Liver (tissue), 9 donors: ENCODE results near the gene NEURL1. TPM values are rescaled to one million over a fixed set of nuclear protein-coding genes. Genes with fewer than 3 reads are reported as not detected.
"Not testable (repeated sequence)": the region's sequence is repeated elsewhere in the genome, so short reads cannot be mapped to it uniquely, and the experiment has no call there.

Experiments
- DNase-seq: peaks from one replicate; pipeline ENCODE4 v3.0.0-alpha.2; 2017; ENCODE audit warnings: low spot score
- H3K27ac ChIP-seq, 2 donors: one replicate each; pipeline ENCODE4 v1.7.0; 2013; ENCODE audit warnings: inconsistent platforms in 2 of 2, low read length in 2 of 2, control low read depth in 1 of 2, low read depth in 1 of 2, mild to moderate bottlenecking in 1 of 2
- H3K27me3 ChIP-seq, 4 donors: one replicate each; pipeline versions ENCODE4 v1.6.1 to v1.7.0; 2013; ENCODE audit warnings: low read length in 3 of 4, inconsistent platforms in 1 of 4, mild to moderate bottlenecking in 1 of 4, moderate library complexity in 1 of 4; ENCODE audit not compliant: control insufficient read depth in 4 of 4, insufficient read depth in 4 of 4
- H3K36me3 ChIP-seq, 4 donors: one replicate each; pipeline versions ENCODE4 v1.6.1 to v1.7.0; 2013; ENCODE audit warnings: low read length in 3 of 4, mild to moderate bottlenecking in 3 of 4, low read depth in 1 of 4, moderate library complexity in 1 of 4; ENCODE audit not compliant: control insufficient read depth in 4 of 4, insufficient read depth in 3 of 4
- H3K4me1 ChIP-seq, 4 donors: one replicate each; pipeline versions ENCODE4 v1.6.1 to v1.7.0; 2013; ENCODE audit warnings: low read length in 3 of 4, mild to moderate bottlenecking in 3 of 4, moderate library complexity in 1 of 4; ENCODE audit not compliant: control insufficient read depth in 4 of 4, insufficient read depth in 4 of 4
- H3K4me3 ChIP-seq, 3 donors: one replicate each; pipeline versions ENCODE4 v1.6.1 to v1.7.0; 2013; ENCODE audit warnings: low read length in 3 of 3, control low read depth in 1 of 3, low read depth in 1 of 3, mild to moderate bottlenecking in 1 of 3
- H3K9ac ChIP-seq, 2 donors: one replicate each; pipeline ENCODE4 v1.7.0; 2013; ENCODE audit warnings: low read length in 2 of 2, mild to moderate bottlenecking in 2 of 2, moderate library complexity in 2 of 2, control low read depth in 1 of 2, low read depth in 1 of 2
- H3K9me3 ChIP-seq, 4 donors: one replicate each; pipeline versions ENCODE4 v1.6.1 to v1.7.0; 2013; ENCODE audit warnings: low read length in 3 of 4; ENCODE audit not compliant: control insufficient read depth in 4 of 4
- FOXA2 ChIP-seq: IDR thresholded peaks from 2 replicates; pipeline ENCODE4 v1.6.1; 2016; ENCODE audit warnings: antibody characterized with exemption
- GABPA ChIP-seq, 2 donors: IDR thresholded peaks in 1 of 2; conservative IDR thresholded peaks in 1 of 2; 2 replicates each; pipeline ENCODE4 v1.6.1; 2016; ENCODE audit warnings: antibody characterized with exemption in 2 of 2, mild to moderate bottlenecking in 1 of 2, moderate library complexity in 1 of 2
- HNF4A ChIP-seq, 2 donors: conservative IDR thresholded peaks; 2 replicates each; pipeline ENCODE4 v1.6.1; 2016; ENCODE audit warnings: antibody characterized with exemption in 2 of 2, mild to moderate bottlenecking in 2 of 2
- JUND ChIP-seq, 2 donors: IDR thresholded peaks; 2 replicates each; pipeline ENCODE4 v1.6.1; 2016; ENCODE audit warnings: antibody characterized with exemption in 2 of 2
- MAX ChIP-seq: IDR thresholded peaks from 2 replicates; pipeline ENCODE4 v1.6.1; 2016; ENCODE audit warnings: antibody characterized with exemption
- RAD21 ChIP-seq, 2 donors: IDR thresholded peaks; 2 replicates each; pipeline ENCODE4 v1.6.1; 2016; ENCODE audit warnings: antibody characterized with exemption in 2 of 2, mild to moderate bottlenecking in 2 of 2
- TAF1 ChIP-seq: conservative IDR thresholded peaks from 2 replicates; pipeline ENCODE4 v1.6.1; 2016; ENCODE audit warnings: antibody characterized with exemption, mild to moderate bottlenecking
- YY1 ChIP-seq: IDR thresholded peaks from 2 replicates; pipeline ENCODE4 v1.6.1; 2016; ENCODE audit warnings: antibody characterized with exemption, mild to moderate bottlenecking
- ZBTB33 ChIP-seq: IDR thresholded peaks from 2 replicates; pipeline ENCODE4 v1.6.1; 2016; ENCODE audit warnings: antibody characterized with exemption
- WGBS: extraction: QIAGEN DNeasy Blood & Tissue Kit; methylation state at CpG from one replicate; pipeline ENCODE4 v1.1.7; 2013; 5-methylcytosine and 5-hydroxymethylcytosine counted together
- polyA plus RNA-seq, 2 donors: library from polyadenylated mRNA; stranded (reverse) in 1 of 2; unstranded in 1 of 2; fragments of 200-250 nt in 1 of 2; fragments of >200 nt in 1 of 2; fragmentation: Nextera tagmentation in 1 of 2; extraction: Ambion mirVana in 1 of 2; gene quantifications; one replicate each; pipeline versions ENCODE4 v1.2.1 to v1.2.3, GENCODE V29; 2013 to 2015
- total RNA-seq, 2 donors: library from RNA; depleted of rRNA; stranded (reverse); fragments of >200 nt; gene quantifications; one replicate each; pipeline ENCODE4 v1.2.3, GENCODE V29; 2014
- donor health status: healthy.
- donor health status: healthy.
- donor health status: healthy.
- donor health status: healthy.
- donor health status: healthy.

Gene NEURL1
- total and polyA plus RNA-seq, 4 donors: 0.11 to 3.9 (median 0.74) TPM

- WGBS: 89% methylated on average over 4 of the region's 4 CpGs
- no peaks in the 10 kb centered on the region for H3K27me3 ChIP-seq
- no peak for DNase-seq
- H3K4me3 ChIP-seq: no peak overlapping the region
- TF ChIP-seq FOXA2 (no peak), GABPA (IDR thresholded peaks at IDR 0.05 in 1 of 2, conservative IDR thresholded peaks at IDR 0.05 in 1 of 2) (no peak), RAD21 (IDR thresholded peaks at IDR 0.05) (no peak), MAX (no peak), JUND (IDR thresholded peaks at IDR 0.05) (no peak), HNF4A (conservative IDR thresholded peaks at IDR 0.05) (no peak), ZBTB33 (no peak)
- no peaks in the 10 kb centered on the region for H3K9me3 ChIP-seq
- peaks cover 0 to 2% (median 0%) of the 10 kb centered on the region in 4 donors for H3K4me1 ChIP-seq
- H3K27ac ChIP-seq: no peak overlapping the region
- no peak overlapping the region for H3K9ac ChIP-seq
- no peaks in the 10 kb centered on the region for H3K36me3 ChIP-seq
These were observed 26.3 kb downstream of the NEURL1 start for GRCh38 chr10:103519798-103520197.

- not testable (repeated sequence) for H3K9me3 ChIP-seq, H3K27ac ChIP-seq, H3K27me3 ChIP-seq, H3K9ac ChIP-seq, H3K4me1 ChIP-seq, H3K36me3 ChIP-seq, DNase-seq, H3K4me3 ChIP-seq
- WGBS: 90% methylated on average over 7 of the region's 7 CpGs
These were observed 28.5 kb downstream of the NEURL1 start for GRCh38 chr10:103522006-103522405.

GRCh38 chr10:103523683-103524082 is 30.2 kb downstream of the NEURL1 start:
- Histone ChIP-seq H3K36me3 (no peaks in the 10 kb centered on the region), H3K27ac (no peak overlapping the region), H3K4me3 (no peak overlapping the region), H3K27me3 (no peaks in the 10 kb centered on the region), H3K9ac (no peak overlapping the region), H3K9me3 (no peaks in the 10 kb centered on the region), H3K4me1 (no peaks in the 10 kb centered on the region)
- TF ChIP-seq YY1: no peak
- TF ChIP-seq TAF1: no peak
- no peak for TF ChIP-seq ZBTB33
- no peak for TF ChIP-seq GABPA (IDR thresholded peaks at IDR 0.05 in 1 of 2, conservative IDR thresholded peaks at IDR 0.05 in 1 of 2)
- no peak for TF ChIP-seq MAX
- DNase-seq: no peak
- 86% methylated on average over 4 of the region's 4 CpGs for WGBS
